Embryonic facial prominence (tissue), 1 donor: ENCODE results near the gene CLIC1.
"Not testable (repeated sequence)": the region's sequence is repeated elsewhere in the genome, so short reads cannot be mapped to it uniquely, and the experiment has no call there.

Experiments
- DNase-seq: peaks from one replicate; pipeline ENCODE4 v3.0.0-alpha.2; 2016; ENCODE audit errors: extremely low spot score

The CLIC1 gene

DNA sequence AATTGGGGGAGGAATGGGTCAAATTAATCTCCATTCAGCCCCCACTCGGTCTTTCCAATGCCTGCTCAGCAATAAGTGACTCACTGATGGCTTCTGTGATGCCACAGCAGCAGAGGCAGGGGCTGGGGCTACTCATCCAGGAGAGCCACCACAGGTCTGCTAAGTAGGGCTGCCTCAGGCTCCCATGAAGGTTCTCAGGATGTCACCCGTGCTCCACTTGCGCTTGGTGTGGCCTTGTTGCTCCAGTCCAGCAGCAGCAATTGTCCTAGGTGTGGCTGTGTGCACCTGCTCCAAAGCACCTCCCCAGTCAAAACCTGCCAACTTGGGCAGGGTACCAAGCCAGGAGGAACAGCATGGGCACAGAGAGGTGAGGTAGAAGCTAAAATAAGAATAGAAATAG is 14.2 kb downstream of the CLIC1 start:
- DNase-seq, result no peak

DNA sequence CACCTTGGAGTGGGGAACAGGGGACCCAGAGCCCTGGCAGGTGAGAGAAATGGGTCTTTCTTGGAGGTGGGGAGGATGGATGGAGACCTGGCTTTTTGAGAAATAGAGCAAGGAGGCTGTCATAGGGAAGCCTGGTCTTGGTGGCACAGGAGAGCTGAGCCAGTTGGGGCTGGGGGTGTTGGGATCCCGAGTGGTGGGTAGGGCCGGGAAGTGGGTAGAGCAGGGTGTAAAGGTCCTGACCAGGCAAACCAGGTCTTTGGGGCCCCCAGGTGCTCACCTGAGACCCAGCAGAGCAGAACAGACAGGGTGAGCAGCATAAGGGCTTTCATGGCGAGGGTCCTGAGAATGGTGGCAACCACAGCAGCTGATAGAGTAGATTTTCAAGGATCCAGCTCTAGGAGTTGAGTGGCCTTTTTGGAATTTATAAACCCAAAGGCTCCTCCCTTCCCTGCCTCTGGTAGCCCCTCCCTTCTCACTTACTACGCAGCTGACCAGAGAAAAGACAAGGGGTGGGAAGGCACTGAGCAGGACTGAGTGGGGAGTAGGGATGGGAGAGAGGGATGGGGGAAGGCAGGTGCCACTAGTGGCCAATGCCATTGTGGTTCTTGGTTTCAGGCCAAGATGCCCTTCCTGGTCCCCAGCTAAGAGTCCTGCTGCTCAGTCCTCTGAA is 14.8 kb downstream of the CLIC1 start, which contains the start of gene LY6G6C:
Gene LY6G6C, minus strand, starts transcription at position 396 of the 670 bp plus-strand sequence. Its CDS starts 67 bp downstream, at position 329.
- no peak for DNase-seq

DNA sequence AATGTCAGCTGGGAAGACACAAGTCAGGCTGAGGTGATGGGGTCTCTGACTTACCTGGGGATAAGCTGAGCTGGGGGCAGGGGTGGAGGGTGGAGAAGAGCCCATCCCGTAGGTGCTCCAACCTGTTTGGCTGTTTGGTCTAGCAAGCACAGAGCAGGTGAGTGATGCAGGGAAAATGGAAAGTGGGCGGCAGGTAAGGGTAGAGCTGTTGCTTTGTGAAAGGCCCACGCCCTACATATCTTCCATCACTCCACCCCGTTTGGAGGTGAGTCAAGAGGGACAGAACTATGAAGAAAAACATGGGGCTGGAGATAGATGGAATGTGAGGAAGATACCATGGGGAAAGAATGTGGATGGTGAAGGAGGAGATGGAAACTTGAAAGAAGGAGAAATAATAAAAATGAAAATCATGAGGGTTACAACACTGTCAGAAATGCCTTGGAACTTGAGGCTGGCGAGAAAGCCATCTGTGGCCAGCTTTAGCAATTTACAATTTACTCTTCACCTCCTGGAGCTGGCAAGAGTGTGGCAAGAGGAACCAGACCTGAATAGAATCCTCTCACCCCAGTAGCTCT is 16.0 kb downstream of the CLIC1 start:
- DNase-seq, result no peak

DNA sequence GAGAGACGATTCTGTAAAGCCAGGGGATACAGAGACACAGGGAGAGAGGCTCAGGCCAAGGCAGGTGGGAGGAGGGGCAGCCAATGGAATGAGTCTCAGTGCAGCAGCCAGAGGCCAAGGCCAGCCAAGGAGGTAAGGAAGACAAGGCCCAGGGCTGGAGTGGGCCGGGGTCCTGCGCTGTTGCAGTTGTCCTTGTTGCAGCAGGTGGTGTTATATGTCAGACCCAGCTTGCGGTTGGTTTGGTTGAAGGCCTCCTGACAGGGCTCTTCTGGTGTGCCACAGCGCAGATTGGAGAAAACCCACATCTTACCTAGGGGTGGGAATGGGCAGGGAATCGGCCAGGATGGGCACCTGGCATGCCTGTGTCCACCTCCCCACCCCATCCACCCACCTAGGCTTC is 17.3 kb downstream of the CLIC1 start:
- no peak for DNase-seq

DNA sequence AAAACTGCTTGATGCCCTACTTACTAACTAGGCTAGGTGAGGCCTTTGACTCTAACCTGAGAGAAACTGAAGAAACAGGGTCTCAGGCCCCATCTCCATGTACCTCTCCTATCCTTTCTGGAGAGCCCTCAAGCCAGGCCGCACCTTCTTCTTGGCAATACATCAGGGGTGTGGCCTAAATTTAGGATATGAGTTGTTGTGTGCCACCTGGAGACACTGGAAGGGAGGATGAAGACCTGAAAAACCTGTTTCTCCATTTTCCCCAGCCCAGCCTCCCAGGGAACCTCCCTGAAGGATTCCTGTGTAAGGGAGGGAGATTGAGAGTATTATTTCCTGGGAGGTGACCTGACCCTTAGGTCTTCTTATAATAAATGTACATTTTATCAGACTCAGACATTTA is 18.1 kb downstream of the CLIC1 start:
- no peak for DNase-seq

GRCh38 chr6:31717499-31718222 is 18.7 kb downstream of the CLIC1 start:
- DNase-seq, result no peak

DNA sequence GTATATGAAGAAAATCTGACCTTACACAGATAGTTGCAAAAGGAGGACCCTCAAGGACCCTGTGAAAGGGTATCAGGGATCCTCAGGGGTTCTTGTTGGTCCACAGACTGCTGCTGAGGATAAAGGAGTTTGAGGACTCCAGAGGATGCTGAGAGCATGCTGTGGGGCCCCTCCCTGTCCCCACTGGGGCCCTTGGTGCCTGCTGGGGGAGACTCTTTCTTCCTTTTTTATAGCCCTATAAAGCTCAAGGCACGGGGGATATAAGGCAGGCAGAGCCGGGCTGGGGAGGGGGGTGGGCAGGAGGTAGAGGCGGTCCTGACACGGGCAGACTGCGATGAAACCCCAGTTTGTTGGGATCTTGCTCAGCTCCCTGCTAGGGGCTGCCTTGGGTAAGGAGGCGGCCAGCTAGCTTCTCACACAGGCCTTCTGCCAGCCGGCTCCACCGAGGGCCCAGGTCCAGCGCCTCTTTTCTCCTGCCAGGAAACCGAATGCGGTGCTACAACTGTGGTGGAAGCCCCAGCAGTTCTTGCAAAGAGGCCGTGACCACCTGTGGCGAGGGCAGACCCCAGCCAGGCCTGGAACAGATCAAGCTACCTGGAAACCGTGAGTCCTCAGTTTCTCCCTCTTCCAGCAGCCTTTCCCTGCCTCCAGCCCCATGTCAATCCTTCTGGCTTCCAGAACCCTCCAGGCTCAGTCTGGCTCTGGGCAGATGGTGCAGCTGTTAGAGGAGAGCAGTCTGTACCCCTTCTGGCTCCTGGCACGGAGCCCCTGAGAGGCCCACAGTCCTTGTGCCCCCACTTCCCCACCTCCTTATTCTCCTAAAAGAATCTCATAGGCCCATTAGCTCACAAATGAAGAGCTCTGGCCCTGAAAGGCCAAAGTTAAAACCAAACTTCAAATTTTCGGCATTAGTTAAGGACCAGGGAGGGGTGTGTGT is 21.0 kb downstream of the CLIC1 start, which contains the start of gene LY6G6D:
Gene LY6G6D, plus strand, starts transcription at position 327 of the 937 bp plus-strand sequence. Its CDS starts 8 bp downstream, at position 335.
- no peak for DNase-seq

- peak; percentile 29 for DNase-seq
These were observed 22.2 kb downstream of the CLIC1 start for GRCh38 chr6:31713991-31714684.

DNA sequence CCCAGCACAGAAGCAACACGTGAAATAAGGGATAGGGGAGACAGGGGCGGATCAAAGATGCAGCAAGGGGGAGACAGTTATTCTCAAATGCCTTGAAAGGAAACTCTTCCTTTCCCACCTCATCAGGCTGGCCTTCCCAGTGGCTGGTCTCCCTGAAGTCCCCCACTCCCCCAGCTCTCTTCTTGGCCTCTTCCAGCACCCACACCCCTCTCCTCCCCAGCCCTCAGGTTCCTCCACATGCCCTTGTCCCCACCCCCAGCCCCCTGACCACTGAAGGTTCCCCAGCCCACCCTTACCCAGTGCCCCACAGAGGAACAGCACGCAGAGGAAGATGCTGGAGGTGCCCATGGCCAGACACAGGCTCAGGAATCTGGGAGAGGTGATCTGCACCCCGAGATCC is 22.9 kb downstream of the CLIC1 start:
- no peak for DNase-seq

DNA sequence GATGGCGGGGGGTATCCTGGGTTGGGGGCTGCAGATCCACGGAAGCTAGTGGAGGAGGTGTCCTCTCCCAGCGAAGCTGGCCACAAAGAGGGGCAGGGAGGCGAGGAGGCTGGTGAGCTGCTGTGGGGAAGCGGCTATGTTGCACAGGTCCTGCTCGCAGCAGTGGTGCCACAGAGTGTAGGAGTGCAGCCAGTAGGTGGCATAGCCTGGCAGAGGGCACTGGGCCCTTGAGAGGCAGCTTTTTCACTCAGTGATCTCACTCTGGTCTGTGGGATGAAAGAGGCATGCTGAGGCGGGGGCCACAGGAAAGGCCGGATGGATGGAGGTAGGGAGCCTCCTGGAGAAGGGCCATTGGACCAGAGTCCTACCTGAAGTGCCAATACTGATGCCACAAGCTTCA is 24.0 kb downstream of the CLIC1 start:
- no peak for DNase-seq

DNA sequence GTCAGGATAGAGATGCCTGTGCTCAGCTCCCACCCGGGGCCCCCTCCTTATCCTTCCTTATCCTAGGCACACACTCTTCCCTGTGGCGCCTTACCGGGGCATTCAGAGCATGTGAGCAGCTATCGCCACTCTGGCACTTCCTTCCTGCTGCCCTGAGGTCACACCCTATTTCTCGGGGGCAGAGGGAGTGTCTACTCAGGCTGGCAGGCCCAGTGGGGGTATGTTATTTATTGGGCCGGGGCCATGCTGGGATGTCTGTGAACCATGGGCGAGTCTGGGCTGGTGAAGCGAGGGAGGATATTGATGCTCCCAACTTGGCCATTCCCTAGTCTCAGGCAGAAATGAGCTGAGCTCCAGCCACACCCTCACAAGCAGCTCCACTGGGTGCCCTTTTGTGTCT is 25.1 kb downstream of the CLIC1 start:
- DNase-seq, result no peak

DNA sequence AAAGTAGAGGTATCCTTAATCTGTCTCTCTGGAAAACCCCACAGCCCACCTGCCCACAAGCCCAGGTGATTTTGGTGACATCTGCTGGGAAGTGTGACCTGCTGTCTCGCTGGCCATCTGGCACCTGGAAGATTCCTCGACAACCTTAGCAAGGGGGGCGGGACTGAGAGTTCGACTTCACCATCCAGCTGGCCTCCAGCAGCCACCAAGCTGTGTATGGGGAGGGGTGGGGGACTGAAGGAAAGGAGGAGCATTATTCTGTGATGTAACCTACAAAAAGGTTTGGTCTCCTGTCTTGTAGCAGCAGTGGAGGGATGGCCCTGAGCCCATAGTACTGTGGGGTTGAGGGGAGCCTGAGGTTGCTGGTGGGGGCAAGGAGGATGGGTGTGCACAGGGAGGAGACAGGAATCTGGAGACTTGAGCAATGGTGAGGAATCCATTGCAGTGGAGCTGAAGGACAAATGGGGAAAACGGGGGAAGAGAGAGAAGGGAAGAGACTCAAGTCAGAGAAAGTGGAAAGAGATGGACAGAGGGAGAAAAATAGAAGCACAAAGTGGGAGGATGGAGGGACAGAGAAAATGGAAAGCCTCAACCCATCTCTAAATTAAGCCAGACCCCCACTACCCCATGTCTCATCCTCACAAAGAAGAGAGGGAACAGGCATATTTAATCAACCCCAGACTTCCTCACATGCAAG is 25.7 kb downstream of the CLIC1 start:
- DNase-seq, result no peak

DNA sequence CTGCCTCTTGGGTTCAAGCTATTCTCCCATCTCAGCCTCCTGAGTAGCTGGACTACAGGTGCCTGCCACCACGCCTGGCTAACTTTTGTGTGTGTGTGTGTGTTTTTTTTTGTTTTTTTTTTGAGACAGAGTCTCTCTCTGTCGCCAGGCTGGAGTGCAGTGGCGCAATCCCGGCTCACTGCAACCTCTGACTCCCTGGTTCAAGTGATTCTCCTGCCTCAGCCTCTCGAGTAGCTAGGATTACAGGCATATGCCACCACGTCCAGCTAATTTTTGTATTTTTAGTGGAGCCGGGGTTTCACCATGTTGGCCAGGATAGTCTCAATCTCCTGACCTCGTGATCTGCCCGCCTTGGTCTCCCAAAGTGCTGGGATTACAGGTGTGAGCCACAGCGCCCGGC is 27.2 kb downstream of the CLIC1 start:
- DNase-seq, result not testable (repeated sequence)

- DNase-seq, result no peak
These were observed 28.1 kb downstream of the CLIC1 start for GRCh38 chr6:31708224-31708623.

DNA sequence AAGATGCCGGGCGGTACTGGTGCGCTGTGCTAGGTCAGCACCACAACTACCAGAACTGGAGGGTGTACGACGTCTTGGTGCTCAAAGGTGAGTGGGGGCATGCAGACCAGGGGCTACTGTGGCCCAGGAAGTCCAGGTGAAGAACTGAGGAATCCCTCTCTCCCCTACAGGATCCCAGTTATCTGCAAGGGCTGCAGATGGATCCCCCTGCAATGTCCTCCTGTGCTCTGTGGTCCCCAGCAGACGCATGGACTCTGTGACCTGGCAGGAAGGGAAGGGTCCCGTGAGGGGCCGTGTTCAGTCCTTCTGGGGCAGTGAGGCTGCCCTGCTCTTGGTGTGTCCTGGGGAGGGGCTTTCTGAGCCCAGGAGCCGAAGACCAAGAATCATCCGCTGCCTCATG is 28.6 kb downstream of the CLIC1 start:
- no peak for DNase-seq

DNA sequence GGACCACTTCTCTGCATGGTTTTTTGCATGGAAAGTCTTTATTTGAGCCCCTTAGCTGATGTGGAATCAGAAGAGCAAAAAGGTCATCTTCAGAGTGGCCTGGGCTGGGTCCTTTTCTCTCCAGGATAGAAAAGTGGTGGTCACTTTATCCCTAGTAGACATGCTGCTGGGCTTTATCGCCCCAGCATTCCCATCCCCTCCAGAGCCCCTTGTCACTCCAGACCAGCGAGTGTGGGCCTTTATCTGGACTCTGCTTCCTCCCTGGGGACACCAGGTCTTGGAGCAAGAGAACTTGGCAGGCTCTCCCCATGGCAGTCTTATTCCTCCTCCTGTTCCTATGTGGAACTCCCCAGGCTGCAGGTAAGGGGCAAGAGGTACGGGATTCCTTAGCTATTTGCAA is 29.7 kb downstream of the CLIC1 start, which contains the start of gene LY6G6F:
Gene LY6G6F, plus strand, starts transcription at position 268 of the 400 bp plus-strand sequence. Its CDS starts 41 bp downstream, at position 309.
- DNase-seq, result no peak

DNA sequence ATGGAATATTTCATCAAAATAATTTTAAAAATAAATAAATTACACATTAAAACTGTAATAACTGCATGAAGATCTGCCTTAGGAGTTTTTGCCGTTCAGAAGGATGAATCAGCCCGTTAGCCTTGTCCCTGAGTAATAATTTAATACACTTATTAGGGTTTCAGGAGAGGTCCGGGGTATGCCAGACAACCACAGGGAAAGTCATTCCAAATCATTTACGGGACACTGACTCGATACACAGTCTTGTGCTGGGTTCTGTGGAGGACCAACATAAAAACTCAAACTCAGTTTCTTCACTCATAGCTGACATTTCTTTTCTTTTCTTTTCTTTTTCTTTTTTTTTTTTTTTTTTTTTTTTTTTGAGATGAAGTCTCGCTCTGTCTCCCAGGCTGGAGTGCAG is 30.4 kb downstream of the CLIC1 start:
- DNase-seq, result no peak

DNA sequence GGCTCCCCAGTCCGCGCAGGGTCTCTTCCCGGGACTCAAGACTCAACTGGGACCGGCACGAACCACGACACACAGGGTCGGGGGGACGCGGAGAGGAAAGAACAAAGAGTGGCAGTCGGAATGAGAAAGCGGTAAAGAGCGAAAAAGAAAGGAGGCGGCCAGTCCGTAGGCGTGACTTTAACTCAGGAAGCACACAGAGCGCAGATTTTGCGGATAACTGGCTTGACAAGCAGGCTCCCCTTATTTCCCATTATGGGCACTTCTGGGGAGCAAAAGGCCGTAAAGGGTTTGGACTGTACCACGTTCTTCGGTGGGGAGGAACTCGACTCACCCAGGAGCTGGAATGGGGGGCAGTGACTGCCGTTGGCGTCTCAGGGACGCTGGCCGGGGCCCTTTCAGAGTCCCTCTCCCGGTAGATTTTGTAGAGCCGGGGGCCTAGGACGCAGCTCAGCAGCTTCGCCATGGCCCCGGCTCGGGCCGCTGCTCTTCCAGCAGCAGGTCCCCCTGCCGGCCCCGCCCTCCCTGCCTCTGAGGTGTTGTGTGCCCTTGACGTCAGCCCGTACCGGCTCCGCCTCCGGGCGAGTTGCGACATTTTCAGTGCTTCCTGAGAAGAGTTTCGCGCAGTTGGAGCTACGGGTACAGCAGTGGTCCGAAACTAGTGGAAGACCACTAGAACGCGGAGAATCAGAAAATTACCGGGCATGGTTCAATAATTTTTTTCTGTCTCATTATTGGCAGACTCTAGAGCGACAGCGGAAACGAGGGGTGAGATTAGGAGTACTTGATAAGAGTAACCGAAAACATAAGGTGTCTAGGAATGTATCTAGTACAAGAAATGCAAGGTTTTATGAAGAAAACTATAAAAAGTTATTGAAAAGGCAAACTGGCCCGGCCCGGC is 33.3 kb downstream of the CLIC1 start, which contains the start of gene ABHD16A:
Gene ABHD16A, minus strand, starts transcription at position 506 of the 898 bp plus-strand sequence. Its CDS starts 43 bp downstream, at position 463.
- peak; percentile 97 for DNase-seq

DNA sequence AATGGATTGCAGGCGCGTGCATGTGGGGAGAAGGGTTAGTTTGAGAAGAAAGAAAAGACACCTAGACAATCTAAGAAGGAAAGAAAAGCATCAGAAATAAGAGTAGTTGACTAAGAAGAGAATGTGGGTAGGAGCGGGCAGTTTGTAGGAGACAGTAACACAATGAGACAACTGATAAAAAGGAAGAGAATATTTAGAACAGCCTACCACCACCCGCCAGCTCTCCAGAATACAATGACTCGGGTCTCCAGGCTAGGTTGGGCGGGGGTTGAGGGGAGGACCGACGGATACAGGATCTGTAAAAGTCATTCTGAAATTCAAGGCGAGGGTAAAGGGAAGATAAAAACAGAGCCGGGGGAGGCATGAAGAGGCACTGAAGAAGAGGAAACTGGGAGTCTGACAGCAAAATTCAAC is 33.9 kb downstream of the CLIC1 start:
- DNase-seq, result no peak
